H1 (cell line): ENCODE measurements around the gene SLC25A42.

Experiments used
- ATF2 ChIP-seq: IDR thresholded peaks from 2 replicates; pipeline ENCODE4 v1.6.1; 2012; ENCODE audit warnings: low read length, inconsistent platforms
- CEBPB ChIP-seq: IDR thresholded peaks from 2 replicates; pipeline ENCODE4 v1.6.1; 2012; ENCODE audit warnings: low read depth, low read length
- CREB1 ChIP-seq: IDR thresholded peaks from 2 replicates; pipeline ENCODE4 v1.6.1; 2012; ENCODE audit warnings: inconsistent platforms
- CTCF ChIP-seq, 3 experiments: IDR thresholded peaks; 1 replicate in 2 of 3; 2 replicates in 1 of 3; pipeline versions ENCODE4 v1.5.1 to v1.6.1; 2011; ENCODE audit warnings: low read length in 3 of 3, mild to moderate bottlenecking in 3 of 3, inconsistent platforms in 2 of 3, low read depth in 1 of 3, moderate library complexity in 1 of 3; ENCODE audit not compliant: insufficient read depth in 1 of 3; ENCODE audit errors: control extremely low read depth in 1 of 3
- EZH2 ChIP-seq: fragments of 200-600 bp; sonication (generic); IDR thresholded peaks from 2 replicates; pipeline ENCODE4 v1.7.1; 2012; ENCODE audit warnings: low read depth, mild to moderate bottlenecking, moderate library complexity, low read length, inconsistent platforms; ENCODE audit not compliant: severe bottlenecking
- POLR2A ChIP-seq, 2 experiments: IDR thresholded peaks; 1 replicate in 1 of 2; 2 replicates in 1 of 2; pipeline ENCODE4 v1.6.1; 2011; ENCODE audit warnings: low read depth in 2 of 2, low read length in 2 of 2, mild to moderate bottlenecking in 2 of 2; ENCODE audit errors: control extremely low read depth in 1 of 2
- POLR2AphosphoS5 ChIP-seq: IDR thresholded peaks from 2 replicates; pipeline ENCODE4 v1.6.1; 2011; ENCODE audit warnings: low read depth, low read length
- RNF2 ChIP-seq: fragments of 200-900, 300-1000 bp; sonication (generic); IDR thresholded peaks from 2 replicates; pipeline ENCODE4 v1.7.1; 2016; ENCODE audit warnings: borderline replicate concordance, low read depth, mild to moderate bottlenecking, antibody characterized with exemption, low read length; ENCODE audit not compliant: poor library complexity, severe bottlenecking; ENCODE audit errors: missing control alignments
- SIX5 ChIP-seq: IDR thresholded peaks from 2 replicates; pipeline ENCODE4 v1.6.1; 2011; ENCODE audit warnings: mild to moderate bottlenecking, low read depth, low read length
- SRF ChIP-seq: IDR thresholded peaks from 2 replicates; pipeline ENCODE4 v1.6.1; 2011; ENCODE audit warnings: mild to moderate bottlenecking, low read depth, low read length, moderate library complexity
- TAF1 ChIP-seq: IDR thresholded peaks from 2 replicates; pipeline ENCODE4 v1.6.1; 2011; ENCODE audit warnings: mild to moderate bottlenecking, low read depth, low read length
- TEAD4 ChIP-seq: IDR thresholded peaks from 2 replicates; pipeline ENCODE4 v1.6.1; 2012; ENCODE audit warnings: low read depth, low read length, inconsistent platforms, mixed read lengths
- USF2 ChIP-seq: IDR thresholded peaks from 2 replicates; pipeline ENCODE4 v1.6.1; 2011; ENCODE audit warnings: low read length, improper control_type of control experiment

- TF ChIP-seq ATF2 = no peak
- TF ChIP-seq SRF = no peak
- TF ChIP-seq TAF1 = no peak
- no peak for TF ChIP-seq TEAD4
- no peak for TF ChIP-seq CTCF (IDR thresholded peaks at IDR 0.05; ENCODE audit: control extremely low read depth in 1 of 3, insufficient read depth in 1 of 3, low read depth in 1 of 3, low read length in 3 of 3)
- TF ChIP-seq POLR2A (IDR thresholded peaks at IDR 0.05; ENCODE audit: control extremely low read depth in 1 of 2, low read depth in 2 of 2, low read length in 2 of 2) = no peak
- no peak for TF ChIP-seq RNF2
- no peak for TF ChIP-seq USF2
- no peak for TF ChIP-seq CEBPB
- TF ChIP-seq POLR2AphosphoS5 = no peak
- TF ChIP-seq CREB1 = no peak
- no peak for TF ChIP-seq SIX5
- no peak for TF ChIP-seq EZH2
Observed at GRCh38 chr19:19059837-19060611, 3.8 kb upstream of the SLC25A42 start.
